ENCODE measurements around the gene HTD2.

Gene HTD2

GRCh38 chr3:58292866-58293265 is 13.5 kb upstream of the HTD2 start:
- no peak for DNase-seq (ENCODE audit: low read depth, low spot score)

DNA sequence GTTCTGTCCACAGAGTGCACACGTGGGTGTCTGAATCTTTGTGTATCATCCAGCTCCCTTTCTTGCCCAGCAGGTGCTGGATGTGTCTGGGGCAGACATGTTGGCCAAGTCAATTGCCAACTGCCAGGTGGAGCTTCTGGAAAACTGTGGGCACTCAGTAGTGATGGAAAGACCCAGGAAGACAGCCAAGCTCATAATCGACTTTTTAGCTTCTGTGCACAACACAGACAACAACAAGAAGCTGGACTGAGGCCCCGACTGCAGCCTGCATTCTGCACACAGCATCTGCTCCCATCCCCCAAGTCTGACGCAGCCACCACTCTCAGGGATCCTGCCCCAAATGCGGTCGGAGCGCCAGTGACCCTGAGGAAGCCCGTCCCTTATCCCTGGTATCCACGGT is 12.8 kb upstream of the HTD2 start:
- DNase-seq (ENCODE audit: low read depth, low spot score), result no peak

- DNase-seq (ENCODE audit: low read depth, low spot score), result no peak
Observed at GRCh38 chr3:58296269-58296668, 10.1 kb upstream of the HTD2 start.

- no peak for DNase-seq (ENCODE audit: low read depth, low spot score)
Observed at GRCh38 chr3:58296843-58297242, 9.5 kb upstream of the HTD2 start.

- DNase-seq (ENCODE audit: low read depth, low spot score), result no peak
Observed at GRCh38 chr3:58298190-58298589, 8.1 kb upstream of the HTD2 start.

- DNase-seq (ENCODE audit: low read depth, low spot score), result no peak
Observed at GRCh38 chr3:58299075-58299474, 7.2 kb upstream of the HTD2 start.

DNA sequence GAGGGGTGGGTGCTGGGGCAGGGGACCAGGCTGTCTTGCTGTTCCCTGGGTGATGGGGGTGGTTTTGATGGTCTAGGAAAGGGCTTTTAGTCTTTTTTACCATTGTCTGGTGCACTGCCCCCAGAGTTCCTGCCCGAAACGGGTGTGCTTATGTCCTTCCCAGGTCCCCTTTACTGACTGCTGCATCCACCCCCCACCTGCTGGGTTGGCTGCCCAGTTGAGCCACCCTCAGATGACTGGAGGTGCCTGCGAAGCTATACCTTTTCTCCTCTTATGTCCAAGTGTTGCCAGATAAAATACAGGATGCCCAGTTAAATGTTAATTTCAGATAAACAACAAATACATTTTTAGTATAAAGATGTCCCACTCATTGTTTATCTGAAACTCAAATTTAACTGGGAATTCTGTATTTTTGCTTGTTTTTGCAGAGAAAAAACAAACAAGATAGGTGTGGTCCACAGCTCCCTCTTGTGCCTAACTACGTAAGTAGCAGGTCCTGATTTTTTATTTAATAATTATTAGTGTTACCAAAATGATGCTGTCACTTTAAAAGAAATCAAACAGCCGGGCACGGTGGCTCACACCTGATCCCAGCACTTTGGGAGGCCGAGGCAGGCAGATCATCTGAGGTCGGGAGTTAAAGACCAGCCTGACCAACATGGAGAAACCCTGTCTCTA is 6.3 kb upstream of the HTD2 start:
- DNase-seq (ENCODE audit: low read depth, low spot score), result no peak

DNA sequence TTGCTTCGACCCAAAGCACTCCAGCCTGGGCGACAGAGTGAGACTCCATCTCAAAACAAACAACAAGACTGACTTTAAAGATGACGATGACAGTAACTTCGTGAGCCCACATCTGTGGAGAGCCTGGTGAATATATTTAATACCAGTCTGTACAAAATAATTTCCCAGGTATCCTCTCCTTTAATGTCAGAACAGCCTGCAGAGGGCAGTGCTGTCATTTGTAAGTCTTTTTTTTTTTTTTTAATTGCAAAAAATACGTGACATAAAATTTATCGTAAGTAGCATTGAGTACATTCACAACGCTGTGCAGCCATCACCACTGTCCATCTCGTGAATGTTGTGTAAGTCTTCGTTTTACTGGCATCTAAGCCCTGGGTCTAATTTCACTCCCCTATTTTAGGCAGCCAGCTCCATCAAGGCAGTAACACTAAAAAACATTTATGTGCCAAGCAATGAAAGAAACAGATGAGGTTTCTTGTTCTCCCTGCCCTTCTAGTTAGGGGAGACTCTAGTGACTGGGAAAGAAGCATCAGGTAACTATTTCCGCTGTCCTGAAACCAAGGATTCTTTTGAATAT is 1.4 kb downstream of the HTD2 start:
- no peak for DNase-seq (ENCODE audit: low read depth, low spot score)

DNA sequence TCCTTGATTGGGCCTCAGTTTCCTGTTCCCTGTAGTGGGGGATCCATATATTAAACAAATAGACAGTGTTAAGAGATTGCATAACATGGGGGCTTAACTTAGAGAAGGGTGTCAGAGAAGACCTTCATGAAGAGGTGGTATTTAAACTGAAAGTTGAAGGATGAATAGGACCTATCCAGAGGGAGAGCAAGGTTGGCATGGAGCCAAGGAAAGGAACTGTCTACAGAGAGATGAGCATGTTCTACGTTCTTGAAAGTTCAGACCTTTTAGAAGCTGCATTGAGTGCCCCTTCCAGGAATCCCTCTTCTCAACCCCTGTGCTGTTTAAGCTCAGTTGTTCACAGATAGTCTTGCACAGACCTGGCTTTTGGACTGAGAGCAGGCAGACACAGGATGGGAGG is 2.4 kb downstream of the HTD2 start:
- DNase-seq (ENCODE audit: low read depth, low spot score), result no peak

DNA sequence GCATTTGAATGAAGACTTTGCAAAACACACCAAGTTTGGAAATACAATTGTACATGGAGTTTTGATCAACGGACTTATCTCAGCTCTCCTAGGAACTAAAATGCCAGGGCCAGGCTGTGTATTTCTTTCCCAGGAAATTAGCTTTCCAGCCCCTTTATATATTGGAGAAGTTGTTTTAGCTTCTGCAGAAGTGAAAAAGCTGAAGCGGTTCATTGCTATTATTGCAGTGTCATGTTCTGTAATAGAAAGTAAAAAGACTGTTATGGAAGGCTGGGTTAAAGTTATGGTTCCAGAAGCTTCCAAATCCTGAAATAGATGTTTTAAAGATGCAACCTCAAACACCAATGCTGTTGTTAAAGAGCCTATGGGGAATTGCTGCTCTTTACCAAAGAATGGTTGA is 11.5 kb downstream of the HTD2 start:
- DNase-seq (ENCODE audit: low read depth, low spot score), result no peak

DNA sequence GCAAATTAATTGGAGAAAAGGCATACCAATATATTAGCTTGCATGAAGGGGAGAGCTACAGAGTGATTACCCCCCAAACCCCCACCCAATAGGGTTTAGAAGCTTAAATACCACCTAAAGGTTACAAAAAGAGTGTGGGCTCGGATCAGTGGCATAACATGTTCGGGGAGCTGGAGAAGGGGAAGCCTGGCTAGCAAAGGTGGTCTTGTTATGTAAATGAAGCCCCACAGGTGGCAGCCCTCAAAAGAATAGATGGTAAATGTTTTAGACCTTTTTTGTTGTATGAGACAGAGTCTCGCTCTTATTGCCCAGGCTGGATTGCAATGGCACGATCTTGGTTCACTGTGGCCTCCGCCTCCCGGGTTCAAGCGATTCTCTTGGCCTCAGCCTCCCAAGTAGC is 15.5 kb downstream of the HTD2 start:
- no peak for DNase-seq (ENCODE audit: low read depth, low spot score)

DNA sequence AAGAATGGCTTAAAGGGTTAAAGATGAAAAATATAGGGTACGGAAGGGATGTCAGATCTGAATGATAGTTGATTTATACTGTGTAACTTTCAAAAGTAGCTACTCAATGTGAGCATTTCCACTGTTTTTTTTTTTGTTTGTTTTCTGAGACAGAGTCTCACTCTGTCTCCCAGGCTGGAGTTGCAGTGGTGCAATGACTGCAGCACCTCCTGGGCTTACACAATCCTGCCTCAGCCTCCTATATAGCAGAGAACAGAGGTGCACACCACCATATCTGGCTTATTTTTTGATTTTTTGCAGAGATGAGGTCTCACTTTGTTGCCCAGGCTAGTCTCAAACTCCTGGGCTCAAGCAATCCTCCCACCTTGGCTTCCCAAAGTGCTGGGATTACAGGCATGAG is 16.5 kb downstream of the HTD2 start:
- no peak for DNase-seq (ENCODE audit: low read depth, low spot score)

DNA sequence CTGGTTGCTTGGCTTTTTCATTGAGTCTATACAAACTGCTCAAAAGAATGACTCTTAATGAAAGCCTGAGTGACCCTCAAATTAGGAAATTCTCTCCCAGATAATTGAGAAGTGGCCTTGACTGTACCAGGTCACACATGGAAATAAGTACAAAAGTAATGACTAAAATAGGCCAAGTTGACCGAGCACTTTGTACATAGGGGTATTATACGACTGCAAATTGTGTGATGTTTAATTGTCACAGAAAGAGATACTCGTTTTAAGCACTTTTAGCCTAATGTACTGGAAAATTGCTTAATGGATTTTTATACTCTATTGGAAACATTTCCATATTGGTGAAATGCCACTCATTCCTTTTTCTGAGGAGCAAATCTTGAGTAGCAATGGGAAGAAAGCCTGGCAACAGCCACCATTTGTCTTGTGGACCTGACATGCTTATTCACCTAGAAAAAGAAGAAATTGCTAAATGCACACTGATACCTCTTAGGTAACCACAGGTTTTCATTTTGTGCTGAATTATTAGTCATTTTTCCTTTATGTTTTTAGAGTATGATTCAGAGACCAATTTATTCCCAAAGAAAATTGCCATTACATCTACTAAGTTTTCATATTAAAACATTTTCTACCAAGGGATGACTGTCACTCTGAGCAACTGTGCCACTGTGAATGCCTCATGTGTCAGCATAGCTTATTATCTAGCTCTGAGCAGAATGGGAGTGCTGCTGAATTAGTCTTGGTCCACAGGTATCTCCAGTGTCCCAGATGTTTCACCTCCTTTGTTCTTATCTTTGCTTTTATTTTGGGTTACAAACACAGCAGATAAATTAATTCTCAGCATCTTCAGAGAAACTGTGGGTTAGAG is 17.4 kb downstream of the HTD2 start:
- no peak for DNase-seq (ENCODE audit: low read depth, low spot score)

- no peak for DNase-seq (ENCODE audit: low read depth, low spot score)
Observed at GRCh38 chr3:58324391-58325390, 18.4 kb downstream of the HTD2 start.

GRCh38 chr3:58325525-58325992 is 19.2 kb downstream of the HTD2 start:
- no peak for DNase-seq (ENCODE audit: low read depth, low spot score)

GRCh38 chr3:58326267-58326900 is 20.1 kb downstream of the HTD2 start:
- DNase-seq (ENCODE audit: low read depth, low spot score), result no peak

- DNase-seq (ENCODE audit: low read depth, low spot score), result no peak
Observed at GRCh38 chr3:58329150-58329921, 23.0 kb downstream of the HTD2 start.

- DNase-seq (ENCODE audit: low read depth, low spot score), result no peak
Observed at GRCh38 chr3:58329922-58330413, 23.6 kb downstream of the HTD2 start.

GRCh38 chr3:58331593-58332152 is 25.4 kb downstream of the HTD2 start:
- DNase-seq (ENCODE audit: low read depth, low spot score), result no peak
